HK-2 (cell line): ENCODE data around the gene BEGAIN.

Source experiments
- DNase-seq: peaks from one replicate; pipeline ENCODE4 v3.0.0-alpha.2; 2018; ENCODE audit not compliant: unreplicated experiment

The BEGAIN gene

DNA sequence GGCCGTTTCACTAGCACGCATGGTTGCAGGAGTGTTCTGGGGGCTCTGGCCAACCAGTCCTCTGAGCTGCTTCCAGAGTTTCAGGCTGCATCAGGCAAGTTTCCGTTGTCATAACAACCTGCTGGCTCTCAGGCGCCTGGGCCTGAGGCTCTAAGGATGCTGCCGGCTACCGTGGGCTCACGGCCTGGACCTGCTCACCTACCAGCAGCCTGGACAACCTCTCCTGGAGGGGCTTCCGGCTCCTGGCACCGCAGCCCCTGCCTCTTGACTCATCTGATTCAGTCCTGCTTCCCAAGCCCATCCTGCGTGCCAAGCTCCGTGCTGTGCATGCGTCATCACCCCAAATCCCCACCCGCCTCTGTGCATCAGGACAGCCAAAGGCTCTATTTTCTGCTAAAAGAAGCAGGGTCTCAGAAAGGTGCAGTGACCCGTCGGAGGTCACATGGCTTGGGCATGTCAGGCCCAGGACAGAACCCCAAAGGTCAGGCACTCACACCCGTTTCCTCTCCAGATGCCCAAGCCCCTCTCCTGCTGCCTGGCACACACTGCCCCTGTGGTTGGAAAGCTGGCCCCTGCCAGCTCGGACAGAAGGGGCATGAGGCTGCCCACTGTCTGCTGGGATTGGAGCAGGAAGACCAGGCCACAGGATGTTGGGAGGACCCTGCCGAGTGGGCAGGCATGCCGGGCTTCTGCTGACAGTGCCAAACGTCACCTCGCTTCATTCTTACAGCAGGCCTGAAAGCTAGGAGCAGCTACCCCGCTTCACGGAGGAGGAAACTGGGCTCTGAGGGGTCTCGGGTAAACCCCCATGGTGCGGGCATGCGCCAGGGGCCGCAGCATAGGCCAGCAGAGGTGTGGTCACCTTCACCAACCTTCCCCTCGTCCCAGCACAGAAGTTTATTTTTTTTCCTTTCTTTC is 5.7 kb downstream of the BEGAIN start:
- DNase-seq = no peak

DNA sequence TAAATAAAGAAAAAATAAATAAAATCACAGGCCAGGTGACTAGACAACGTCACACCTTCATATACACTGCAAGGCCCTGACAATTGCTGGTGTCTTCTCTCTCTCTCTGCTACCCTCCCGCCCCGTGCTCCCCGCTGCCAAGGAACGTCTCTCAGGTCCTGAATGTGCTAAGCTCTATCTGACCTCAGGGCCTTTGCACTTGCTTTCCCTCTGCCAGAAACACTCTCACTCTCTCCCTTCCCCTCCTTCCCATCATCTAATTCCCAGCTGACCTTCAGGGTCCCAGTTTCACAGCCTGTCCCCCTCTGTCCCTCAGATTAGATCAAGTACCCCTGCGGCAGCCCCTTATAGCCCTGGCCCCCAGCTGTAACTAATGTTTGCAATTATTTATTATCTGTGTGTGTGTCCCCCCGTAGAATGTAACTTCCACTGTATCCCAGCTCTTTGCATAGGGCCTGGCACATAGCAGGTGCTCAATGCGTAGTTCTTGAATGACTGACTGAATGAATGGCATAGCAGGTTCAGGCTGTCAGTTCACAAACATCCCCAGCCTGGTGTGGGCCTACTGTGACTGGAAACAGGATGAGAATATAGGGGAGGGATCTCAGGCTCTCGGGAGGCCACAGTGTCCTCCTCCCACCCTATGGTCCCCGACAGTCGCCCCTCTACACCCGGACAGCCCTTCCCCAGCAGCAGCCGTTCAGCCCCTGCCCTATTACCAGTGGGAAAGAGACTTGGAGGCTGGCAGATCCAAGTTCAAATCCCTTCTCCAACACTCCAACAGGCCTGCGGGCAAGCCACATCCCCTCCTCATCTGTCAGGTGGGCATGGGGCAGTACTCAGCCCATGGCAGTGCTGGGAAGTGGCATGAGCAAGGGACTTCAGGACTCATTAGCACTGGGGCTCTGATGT is 6.6 kb downstream of the BEGAIN start:
- no peak for DNase-seq

DNA sequence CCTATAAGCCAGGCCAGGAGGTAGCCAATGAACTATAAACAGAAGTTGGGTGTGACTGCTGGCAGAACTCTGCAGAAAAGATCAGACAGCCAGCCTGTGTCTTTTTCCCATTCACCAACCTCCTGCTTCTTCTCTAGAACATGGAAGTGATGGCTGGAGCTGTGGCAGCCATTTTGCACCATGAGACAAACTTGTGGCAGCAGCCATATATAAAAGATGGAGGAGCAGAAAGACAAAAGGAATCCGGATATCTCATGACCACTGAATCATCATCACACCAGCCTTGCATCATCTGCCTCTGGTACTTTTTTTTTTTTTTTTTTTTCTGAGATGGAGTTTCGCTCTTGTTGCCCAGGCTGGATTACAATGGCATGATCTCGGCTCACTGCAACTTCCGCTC is 8.7 kb downstream of the BEGAIN start:
- DNase-seq = no peak

DNA sequence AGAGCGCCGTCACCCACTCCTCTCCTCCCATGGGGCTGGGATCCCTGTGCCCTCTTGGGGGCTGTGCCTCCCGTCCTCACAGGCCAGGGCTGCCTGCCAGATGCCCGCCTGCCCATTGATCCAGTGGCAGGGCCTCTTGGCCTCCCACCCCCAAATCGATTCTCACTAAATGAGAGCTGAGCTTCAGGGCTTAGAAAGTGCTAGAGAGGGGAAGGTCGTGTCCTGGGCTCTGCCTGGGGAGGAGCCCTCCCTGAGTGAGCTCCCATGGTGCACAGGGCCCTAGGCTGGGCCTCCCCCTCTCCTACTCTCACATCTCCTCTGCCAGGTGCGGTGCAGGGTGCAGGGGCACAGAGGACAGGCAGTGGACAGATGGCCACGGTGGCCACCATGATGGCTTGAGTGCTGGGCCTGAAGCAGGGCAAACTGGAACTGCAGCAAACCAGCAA is 9.2 kb downstream of the BEGAIN start:
- no peak for DNase-seq

DNA sequence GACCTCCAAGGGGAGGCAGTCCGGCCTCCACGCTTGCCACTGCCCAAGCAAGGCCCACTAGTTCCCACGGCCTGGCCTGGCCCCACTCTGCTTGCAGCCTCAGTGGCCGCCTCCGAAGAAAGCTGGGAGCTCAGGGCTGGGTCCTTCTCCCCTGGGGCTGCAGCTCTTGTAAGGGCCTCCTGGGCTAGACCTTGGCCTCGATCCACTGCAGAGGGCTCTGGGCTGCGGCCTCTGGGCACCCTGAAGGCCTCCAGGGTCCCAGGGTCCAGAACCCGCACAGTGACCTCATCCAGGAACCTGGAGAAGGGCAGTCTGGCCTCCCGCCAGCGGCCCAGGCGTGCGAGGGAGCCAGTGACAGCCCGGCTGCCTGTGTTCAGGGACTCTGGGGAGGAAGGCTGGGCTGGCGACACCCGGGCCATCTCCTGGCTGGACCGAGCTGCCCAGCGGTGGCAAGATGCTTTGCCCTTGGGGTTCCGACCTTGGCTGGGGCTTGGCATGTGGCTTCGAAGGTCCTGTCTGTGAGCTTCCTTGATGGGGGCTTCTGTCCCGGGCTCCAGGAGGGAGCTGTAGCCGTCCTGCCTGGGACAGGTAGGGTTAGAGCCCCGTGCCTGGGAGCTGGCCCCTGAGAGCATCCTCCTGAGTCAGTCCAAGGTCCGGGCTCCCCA is 9.8 kb downstream of the BEGAIN start:
- no peak for DNase-seq

GRCh38 chr14:100576091-100577085 is 10.8 kb downstream of the BEGAIN start:
- no peak for DNase-seq

DNA sequence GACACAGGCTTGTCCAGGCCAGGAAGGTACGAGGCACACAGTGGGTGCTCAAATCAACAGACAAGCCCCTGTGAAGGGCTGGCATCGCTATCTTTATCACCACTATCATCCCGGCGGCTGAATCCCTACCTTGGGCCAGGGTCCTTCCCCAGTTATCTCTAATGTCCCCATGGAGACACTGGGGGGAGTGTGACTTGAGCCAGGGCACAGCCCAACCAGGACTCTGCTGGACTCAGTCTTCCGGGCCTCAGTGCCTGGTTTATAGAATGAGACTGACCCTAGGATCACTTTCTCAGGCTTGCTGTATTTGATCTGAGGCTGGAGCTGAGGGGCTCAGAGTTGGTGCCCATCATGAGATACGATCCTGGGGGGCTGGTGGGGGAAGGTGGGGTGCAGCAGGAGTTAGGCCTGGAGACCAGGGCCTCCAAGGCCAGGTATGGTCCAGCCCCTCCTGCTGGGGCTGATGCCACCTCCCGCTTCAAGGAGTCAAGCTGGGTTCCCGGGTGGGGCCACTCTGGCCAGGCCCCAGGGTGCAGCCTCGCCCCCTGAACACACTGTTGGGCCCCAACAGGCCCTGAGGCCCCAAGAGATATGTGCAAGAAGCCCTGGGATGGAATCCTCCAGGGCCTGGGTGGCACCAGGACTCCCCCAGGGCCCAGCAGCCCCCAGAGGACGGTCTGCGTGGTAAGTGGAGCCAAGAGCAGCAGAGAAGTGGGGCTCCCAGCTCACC is 11.8 kb downstream of the BEGAIN start:
- DNase-seq = no peak

GRCh38 chr14:100574642-100575031 is 12.6 kb downstream of the BEGAIN start:
- no peak for DNase-seq

GRCh38 chr14:100573757-100574641 is 13.2 kb downstream of the BEGAIN start:
- no peak for DNase-seq

DNA sequence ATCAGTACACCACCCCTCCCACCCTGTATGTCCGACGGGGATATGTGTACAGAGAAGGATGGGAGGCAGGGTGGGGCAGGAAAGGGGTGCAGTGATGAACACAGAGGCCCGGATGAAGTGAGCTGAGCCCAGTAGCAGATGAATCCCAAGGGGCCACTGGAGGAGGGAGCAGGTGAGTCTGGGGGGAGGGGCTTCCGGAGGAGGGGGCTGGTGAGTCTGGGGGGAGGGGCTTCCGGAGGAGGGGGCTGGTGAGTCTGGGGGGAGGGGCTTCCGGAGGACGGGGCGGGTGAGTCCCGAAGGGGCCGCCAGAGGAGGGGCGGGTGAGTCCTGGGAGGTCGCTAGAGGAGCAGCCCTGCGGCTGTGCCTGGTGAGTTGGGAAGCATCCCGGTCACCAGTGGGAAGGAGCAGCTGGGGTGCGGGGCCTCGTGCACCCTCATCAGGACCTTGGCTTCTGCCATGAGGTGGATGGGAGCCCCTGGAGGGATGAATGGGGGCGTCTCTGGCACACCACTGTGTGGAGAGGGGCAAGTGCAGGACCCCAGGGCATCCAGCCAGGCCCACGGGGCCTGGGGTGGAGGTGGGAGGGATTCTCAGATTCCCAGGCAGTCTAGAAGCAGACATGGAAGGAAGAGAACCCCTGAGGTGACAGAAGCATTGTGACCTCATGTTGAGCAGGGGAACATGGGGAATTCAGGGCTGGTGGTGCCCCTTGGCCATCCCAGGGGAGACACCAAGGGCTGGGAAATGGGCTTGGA is 14.0 kb downstream of the BEGAIN start:
- no peak for DNase-seq

DNA sequence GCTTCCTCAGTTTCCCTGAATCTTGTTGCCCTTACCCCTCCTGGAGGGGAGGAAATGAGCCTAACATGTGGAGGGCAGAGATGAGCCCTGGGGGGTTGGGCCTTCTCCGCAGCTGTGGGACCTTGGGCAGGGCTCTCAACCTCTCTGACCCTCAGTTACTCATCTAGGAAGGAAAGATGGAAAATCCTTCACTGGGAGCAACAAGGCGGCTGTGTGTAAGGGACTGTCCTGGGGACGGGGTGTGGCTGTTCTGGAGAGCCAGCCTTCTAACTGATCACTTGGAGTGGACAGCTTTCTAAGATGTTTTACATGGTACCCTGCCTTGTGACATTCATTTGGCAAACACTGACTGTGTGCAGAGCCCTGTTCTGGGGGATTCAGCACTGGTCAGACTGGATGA is 14.7 kb downstream of the BEGAIN start:
- DNase-seq = no peak

DNA sequence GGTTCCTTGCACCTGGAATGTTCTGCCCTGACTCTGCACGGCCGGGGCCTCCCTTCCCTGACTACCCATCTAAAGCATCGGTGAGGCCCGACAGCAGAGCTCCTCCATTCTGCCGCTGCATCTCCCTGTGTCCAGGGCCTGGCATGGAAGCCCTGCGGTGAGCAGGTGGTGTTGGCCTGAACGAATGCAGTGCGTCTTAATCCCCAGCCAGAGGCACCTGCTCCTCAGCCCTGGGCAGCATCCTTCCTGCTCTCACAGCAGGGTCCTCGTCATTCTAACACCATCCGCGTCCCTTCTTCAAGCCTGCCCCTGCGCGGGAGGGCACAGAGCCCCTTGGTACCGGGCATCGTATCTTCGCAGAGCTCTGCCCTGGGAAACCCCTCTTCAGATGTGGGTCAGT is 15.4 kb downstream of the BEGAIN start:
- no peak for DNase-seq

DNA sequence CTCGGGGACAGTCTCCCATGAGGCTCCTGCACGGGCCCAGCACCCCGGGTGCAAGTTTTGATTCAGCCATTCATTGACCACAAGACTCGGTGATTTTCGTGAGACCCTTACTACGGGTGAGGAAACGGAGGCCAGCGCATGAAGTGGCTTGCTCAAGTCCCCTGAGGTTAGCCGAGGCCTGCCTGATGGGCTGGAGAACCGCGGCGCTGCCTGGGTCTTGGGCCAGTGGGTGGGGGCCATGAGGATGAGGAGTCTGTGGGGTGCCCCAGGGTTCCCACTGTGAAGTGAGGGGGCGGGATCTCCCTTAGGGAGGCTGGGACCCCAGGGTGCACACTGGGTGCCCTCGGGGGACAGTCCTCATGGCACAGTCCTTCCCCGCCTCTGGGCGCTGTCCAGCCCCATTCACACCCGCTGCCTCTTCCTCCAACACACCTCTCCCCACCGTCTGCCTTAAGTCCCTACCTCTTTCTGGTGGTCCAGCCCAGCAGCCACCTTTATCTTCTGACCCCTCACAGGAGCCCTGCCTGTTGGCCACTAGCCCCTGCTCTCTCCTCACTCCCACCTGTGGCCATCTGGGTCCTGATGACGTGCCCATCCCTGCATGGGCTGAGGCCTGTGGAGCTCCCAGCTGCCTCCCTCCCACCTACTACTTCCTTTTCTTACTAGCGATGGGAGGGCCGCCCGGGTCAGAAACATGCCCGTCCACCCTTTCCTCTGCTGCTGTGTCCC is 16.3 kb downstream of the BEGAIN start:
- no peak for DNase-seq

GRCh38 chr14:100569734-100570286 is 17.4 kb downstream of the BEGAIN start:
- no peak for DNase-seq

- DNase-seq = no peak
These were observed 18.1 kb downstream of the BEGAIN start for GRCh38 chr14:100568998-100569733.

GRCh38 chr14:100568164-100568997 is 18.8 kb downstream of the BEGAIN start:
- DNase-seq = no peak
